COR-L47 (cell line): ENCODE measurements around the gene TCTA.

ENCODE experiments used
- DNase-seq: peaks from one replicate; lab custom pipeline; 2025; lab: John Stamatoyannopoulos, UW

Gene TCTA

GRCh38 chr3:49460956-49461355 lies 48.7 kb downstream of the TCTA start:
- no peak for DNase-seq

- DNase-seq, result no peak
Observed at GRCh38 chr3:49461443-49462171, 49.4 kb downstream of the TCTA start.

- DNase-seq, result no peak
Observed at GRCh38 chr3:49462222-49462621, 50.0 kb downstream of the TCTA start.

GRCh38 chr3:49465270-49466034 lies 53.2 kb downstream of the TCTA start:
- DNase-seq, result no peak
